Measurements from ENCODE around the gene ITM2B.

DNA sequence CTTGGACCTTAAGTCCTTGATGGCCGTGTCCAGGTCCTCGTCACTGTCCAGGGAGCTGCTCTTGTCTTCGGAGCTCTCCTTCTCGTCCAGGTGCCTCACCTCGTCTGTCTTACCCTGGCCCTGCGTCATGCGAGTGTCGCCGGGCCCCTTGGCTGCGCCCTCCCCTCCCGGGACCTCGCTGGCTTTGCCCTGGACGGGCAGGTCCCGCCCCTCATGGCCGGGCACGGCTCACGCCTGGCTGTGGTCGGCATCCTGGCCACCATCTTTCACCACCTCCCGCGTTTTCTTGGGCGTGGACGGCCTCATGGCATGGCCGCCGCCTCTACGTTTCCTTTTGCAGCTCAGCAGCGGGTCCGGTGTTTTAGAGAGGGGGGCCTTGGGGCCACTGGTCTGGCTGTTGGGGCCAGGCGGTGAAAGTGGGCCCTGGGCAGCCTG, 85.4 kb downstream of the ITM2B start:
- TF ChIP-seq, protein P1, sequence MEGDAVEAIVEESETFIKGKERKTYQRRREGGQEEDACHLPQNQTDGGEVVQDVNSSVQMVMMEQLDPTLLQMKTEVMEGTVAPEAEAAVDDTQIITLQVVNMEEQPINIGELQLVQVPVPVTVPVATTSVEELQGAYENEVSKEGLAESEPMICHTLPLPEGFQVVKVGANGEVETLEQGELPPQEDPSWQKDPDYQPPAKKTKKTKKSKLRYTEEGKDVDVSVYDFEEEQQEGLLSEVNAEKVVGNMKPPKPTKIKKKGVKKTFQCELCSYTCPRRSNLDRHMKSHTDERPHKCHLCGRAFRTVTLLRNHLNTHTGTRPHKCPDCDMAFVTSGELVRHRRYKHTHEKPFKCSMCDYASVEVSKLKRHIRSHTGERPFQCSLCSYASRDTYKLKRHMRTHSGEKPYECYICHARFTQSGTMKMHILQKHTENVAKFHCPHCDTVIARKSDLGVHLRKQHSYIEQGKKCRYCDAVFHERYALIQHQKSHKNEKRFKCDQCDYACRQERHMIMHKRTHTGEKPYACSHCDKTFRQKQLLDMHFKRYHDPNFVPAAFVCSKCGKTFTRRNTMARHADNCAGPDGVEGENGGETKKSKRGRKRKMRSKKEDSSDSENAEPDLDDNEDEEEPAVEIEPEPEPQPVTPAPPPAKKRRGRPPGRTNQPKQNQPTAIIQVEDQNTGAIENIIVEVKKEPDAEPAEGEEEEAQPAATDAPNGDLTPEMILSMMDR (IDR thresholded peaks at IDR 0.05; ENCODE audit: insufficient read depth, low read length): no peak
- no peak for TF ChIP-seq SPI1 (IDR thresholded peaks at IDR 0.05; ENCODE audit: borderline replicate concordance, low read depth)
- TF ChIP-seq, protein P2, sequence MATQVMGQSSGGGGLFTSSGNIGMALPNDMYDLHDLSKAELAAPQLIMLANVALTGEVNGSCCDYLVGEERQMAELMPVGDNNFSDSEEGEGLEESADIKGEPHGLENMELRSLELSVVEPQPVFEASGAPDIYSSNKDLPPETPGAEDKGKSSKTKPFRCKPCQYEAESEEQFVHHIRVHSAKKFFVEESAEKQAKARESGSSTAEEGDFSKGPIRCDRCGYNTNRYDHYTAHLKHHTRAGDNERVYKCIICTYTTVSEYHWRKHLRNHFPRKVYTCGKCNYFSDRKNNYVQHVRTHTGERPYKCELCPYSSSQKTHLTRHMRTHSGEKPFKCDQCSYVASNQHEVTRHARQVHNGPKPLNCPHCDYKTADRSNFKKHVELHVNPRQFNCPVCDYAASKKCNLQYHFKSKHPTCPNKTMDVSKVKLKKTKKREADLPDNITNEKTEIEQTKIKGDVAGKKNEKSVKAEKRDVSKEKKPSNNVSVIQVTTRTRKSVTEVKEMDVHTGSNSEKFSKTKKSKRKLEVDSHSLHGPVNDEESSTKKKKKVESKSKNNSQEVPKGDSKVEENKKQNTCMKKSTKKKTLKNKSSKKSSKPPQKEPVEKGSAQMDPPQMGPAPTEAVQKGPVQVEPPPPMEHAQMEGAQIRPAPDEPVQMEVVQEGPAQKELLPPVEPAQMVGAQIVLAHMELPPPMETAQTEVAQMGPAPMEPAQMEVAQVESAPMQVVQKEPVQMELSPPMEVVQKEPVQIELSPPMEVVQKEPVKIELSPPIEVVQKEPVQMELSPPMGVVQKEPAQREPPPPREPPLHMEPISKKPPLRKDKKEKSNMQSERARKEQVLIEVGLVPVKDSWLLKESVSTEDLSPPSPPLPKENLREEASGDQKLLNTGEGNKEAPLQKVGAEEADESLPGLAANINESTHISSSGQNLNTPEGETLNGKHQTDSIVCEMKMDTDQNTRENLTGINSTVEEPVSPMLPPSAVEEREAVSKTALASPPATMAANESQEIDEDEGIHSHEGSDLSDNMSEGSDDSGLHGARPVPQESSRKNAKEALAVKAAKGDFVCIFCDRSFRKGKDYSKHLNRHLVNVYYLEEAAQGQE (IDR thresholded peaks at IDR 0.05; ENCODE audit: insufficient replicate concordance, low read depth): no peak

Data from HL-60 (cell line).